IMR-90 (cell line): Measurements from ENCODE around the gene FKBP7. TPM values are rescaled to one million over a fixed set of nuclear protein-coding genes. Genes with fewer than 3 reads are reported as not detected.

Experiments used
- ATAC-seq: fragments of 200-7000 bp; cut with Tn5 transposase; 2 replicates; pipeline ENCODE4 v1.9.1; 2020; ENCODE audit warnings: low read depth, mild to moderate bottlenecking, moderate library complexity
- BruUV-seq: library from RNA; stranded (reverse); fragments of 400-500 nt; replicated peaks from 2 replicates; lab custom pipeline; 2021; lab: Mats Ljungman, UMichigan
- CTCF ChIA-PET: fragments of 300-600 bp; formaldehyde crosslinking; extraction: SDS; loops from one replicate; lab custom pipeline; 2021; ENCODE audit warnings: antibody characterized with exemption; lab: Yijun Ruan, JAX
- POLR2A ChIA-PET: fragments of 300-600 bp; sonication (Branson Sonifier 250); formaldehyde crosslinking; loops from one replicate; lab custom pipeline; 2022; ENCODE audit warnings: antibody characterized with exemption; ENCODE audit not compliant: unreplicated experiment; lab: Charles Lee
- DNase-seq: peaks from one replicate; pipeline ENCODE4 v3.0.0; 2013
- H2AFZ ChIP-seq: replicated peaks from 2 replicates; pipeline ENCODE3; 2013; ENCODE audit warnings: low read length, mild to moderate bottlenecking; ENCODE audit not compliant: poor library complexity
- H2AK5ac ChIP-seq: 2 replicates; pipeline ENCODE4 v1.6.1; 2013; ENCODE audit warnings: low read depth, low read length, inconsistent platforms
- H2AK9ac ChIP-seq: replicated peaks from 2 replicates; pipeline ENCODE3; 2013; ENCODE audit warnings: mild to moderate bottlenecking, low read depth, low read length, moderate library complexity; ENCODE audit not compliant: poor library complexity
- H2BK120ac ChIP-seq: 2 replicates; pipeline ENCODE4 v1.6.1; 2013; ENCODE audit warnings: low read depth, low read length, inconsistent platforms
- H2BK15ac ChIP-seq: 3 replicates; pipeline ENCODE4 v1.6.1; 2013; ENCODE audit warnings: low read depth, low read length, inconsistent platforms
- H2BK20ac ChIP-seq: 2 replicates; pipeline ENCODE4 v1.6.1; 2013; ENCODE audit warnings: low read depth, mild to moderate bottlenecking, inconsistent platforms, low read length, moderate library complexity
- H2BK5ac ChIP-seq: 2 replicates; pipeline ENCODE4 v1.6.1; 2013; ENCODE audit warnings: mild to moderate bottlenecking, low read depth, low read length, inconsistent platforms; ENCODE audit not compliant: poor library complexity, severe bottlenecking
- H3K14ac ChIP-seq: replicated peaks from 2 replicates; pipeline ENCODE4 v1.6.1; 2013; ENCODE audit warnings: low read depth, low read length, inconsistent platforms
- H3K18ac ChIP-seq: 2 replicates; pipeline ENCODE4 v1.6.1; 2013; ENCODE audit warnings: low read depth, low read length, control low read depth
- H3K23ac ChIP-seq: 2 replicates; pipeline ENCODE4 v1.6.1; 2013; ENCODE audit warnings: low read depth, low read length, inconsistent platforms
- H3K27ac ChIP-seq: 2 replicates; pipeline ENCODE4 v1.5.1; 2013; ENCODE audit warnings: mild to moderate bottlenecking, control low read depth, low read length; ENCODE audit not compliant: insufficient read depth
- H3K27me3 ChIP-seq: 2 replicates; pipeline ENCODE4 v1.6.1; 2013; ENCODE audit warnings: low read length; ENCODE audit not compliant: control insufficient read depth, insufficient read depth
- H3K36me3 ChIP-seq: 2 replicates; pipeline ENCODE4 v1.6.1; 2013; ENCODE audit warnings: low read length, mixed read lengths; ENCODE audit not compliant: control insufficient read depth, insufficient read depth
- H3K4ac ChIP-seq: 2 replicates; pipeline ENCODE4 v1.6.1; 2013; ENCODE audit warnings: low read depth, low read length, inconsistent platforms
- H3K4me1 ChIP-seq: 2 replicates; pipeline ENCODE4 v1.6.1; 2013; ENCODE audit warnings: low read length, mixed read lengths; ENCODE audit not compliant: control insufficient read depth, insufficient read depth
- H3K4me2 ChIP-seq: 2 replicates; pipeline ENCODE4 v1.6.1; 2013; ENCODE audit warnings: low read depth, mild to moderate bottlenecking, control low read depth, low read length, moderate library complexity
- H3K4me3 ChIP-seq: 2 replicates; pipeline ENCODE4 v1.5.1; 2013; ENCODE audit warnings: low read depth, mild to moderate bottlenecking, control low read depth, low read length, moderate library complexity; ENCODE audit not compliant: insufficient read depth
- H3K56ac ChIP-seq: 2 replicates; pipeline ENCODE4 v1.6.1; 2013; ENCODE audit warnings: low read length, inconsistent platforms; ENCODE audit not compliant: insufficient read depth; ENCODE audit errors: extremely low read depth
- H3K79me1 ChIP-seq, 2 experiments: 2 replicates each; pipeline ENCODE4 v1.6.1; 2013; ENCODE audit warnings: low read length in 2 of 2, inconsistent platforms in 1 of 2, low read depth in 1 of 2
- H3K9ac ChIP-seq: 2 replicates; pipeline ENCODE4 v1.6.1; 2013; ENCODE audit warnings: low read depth, low read length, control low read depth
- H3K9me1 ChIP-seq: 2 replicates; pipeline ENCODE4 v1.6.1; 2013; ENCODE audit warnings: low read length, inconsistent platforms; ENCODE audit not compliant: insufficient read depth
- H3K9me3 ChIP-seq: 2 replicates; pipeline ENCODE4 v1.6.1; 2013; ENCODE audit warnings: low read length; ENCODE audit not compliant: control insufficient read depth, insufficient read depth
- H4K20me1 ChIP-seq: 2 replicates; pipeline ENCODE4 v1.6.1; 2013; ENCODE audit warnings: low read length, inconsistent platforms; ENCODE audit not compliant: insufficient read depth
- H4K5ac ChIP-seq: 2 replicates; pipeline ENCODE4 v1.6.1; 2013; ENCODE audit warnings: mild to moderate bottlenecking, low read depth, low read length, control low read depth
- H4K8ac ChIP-seq, 2 experiments: 2 replicates each; pipeline ENCODE4 v1.6.1; 2013; ENCODE audit warnings: low read depth in 2 of 2, low read length in 2 of 2, control low read depth in 1 of 2, inconsistent platforms in 1 of 2
- H4K91ac ChIP-seq: 2 replicates; pipeline ENCODE4 v1.6.1; 2013; ENCODE audit warnings: low read depth, low read length, inconsistent platforms; ENCODE audit not compliant: insufficient read depth
- CHD1 ChIP-seq: IDR thresholded peaks from 2 replicates; pipeline ENCODE4 v1.6.1; 2012; ENCODE audit warnings: low read depth, low read length, improper control_type of control experiment
- NFE2L2 ChIP-seq: fragments of 150-350 bp; IDR thresholded peaks from 2 replicates; pipeline ENCODE4 v1.6.1; 2016; ENCODE audit warnings: low read depth, mild to moderate bottlenecking, low read length
- RAD21 ChIP-seq: IDR thresholded peaks from 2 replicates; pipeline ENCODE4 v1.6.1; 2012; ENCODE audit warnings: low read length, improper control_type of control experiment
- RCOR1 ChIP-seq: IDR thresholded peaks from 2 replicates; pipeline ENCODE4 v1.6.1; 2012; ENCODE audit warnings: mild to moderate bottlenecking, low read length, improper control_type of control experiment; ENCODE audit not compliant: insufficient replicate concordance
- USF2 ChIP-seq: fragments of 150-350 bp; IDR thresholded peaks from 2 replicates; pipeline ENCODE4 v1.6.1; 2017; ENCODE audit warnings: mild to moderate bottlenecking, antibody characterized with exemption, low read length, low read depth
- WGBS, 2 experiments: methylation state at CpG; one replicate each; pipeline versions ENCODE4 v1.1.5 to v1.1.7; 2013; ENCODE audit warnings: missing lambda C conversion rate in 2 of 2; ENCODE audit not compliant: insufficient read length in 1 of 2; ENCODE audit errors: extremely low coverage in 2 of 2; 5-methylcytosine and 5-hydroxymethylcytosine counted together
- dilution Hi-C: fragments of 300-500 bp; cut with HindIII; formaldehyde crosslinking; loops from one replicate; pipeline ENCODE4 v1.14.3; 2018; ENCODE audit warnings: low sequenced_read_pairs; ENCODE audit not compliant: unreplicated experiment
- in situ Hi-C: fragments of 300-500 bp; cut with MboI; formaldehyde crosslinking; loops from 3 replicates; pipeline ENCODE4 v1.14.3; 2019; ENCODE audit warnings: low sequenced_read_pairs, inconsistent platforms, mixed read lengths
- intact Hi-C: fragments of 100-400 bp; cut with micrococcal nuclease; formaldehyde crosslinking; loops from 2 replicates; pipeline ENCODE4 v1.10.0; 2022
- polyA plus RNA-seq, 3 experiments: library from polyadenylated mRNA; depleted of rRNA; stranded (reverse); fragments of >200 nt; gene quantifications; 2 replicates each; pipeline ENCODE4 v1.2.3, GENCODE V29; 2012; ENCODE audit warnings: low replicate concordance in 1 of 3
- total RNA-seq: library from RNA; depleted of rRNA; stranded (reverse); fragments of >200 nt; gene quantifications from 2 replicates; pipeline ENCODE4 v1.2.3, GENCODE V29; 2012

FKBP7 gene
- total and polyA plus RNA-seq, 2 of the 4 experiments (the other 2 are of a cell fraction), result 32.6 to 51.0 TPM

GRCh38 chr2:178417916-178418315 lies 60.5 kb downstream of the FKBP7 start:
- 0 out of 2 replicates have a peak, but pooled peaks cover 2% of the 10 kb centered on the region for H3K4me1 ChIP-seq
- TF ChIP-seq CHD1 (no peak), USF2 (no peak), RCOR1 (no peak), NFE2L2 (no peak), RAD21 (no peak)
- ChIA-PET CTCF (interaction anchor here (1.1 to 2.7 kb wide), 7 partner anchors 11 to 306 kb away, joined by 3 to 18 read pairs (median 11); partner anchors contain the start of gene RBM45), POLR2A (no interaction called here)
- H4K20me1 ChIP-seq, result no peaks in the 10 kb centered on the region
- H3K27me3 ChIP-seq, result no peaks in the 10 kb centered on the region
- no peak overlapping the region for H3K23ac ChIP-seq
- dilution Hi-C loops (no loop called here), in situ Hi-C loops (loop anchor here (5.0 kb wide), 1 partner anchor 286 kb away; no protein-coding TSS in a partner anchor), intact Hi-C loops (loop anchor here (2.0 kb wide), 1 partner anchor 437 kb away; no protein-coding TSS in a partner anchor)
- H3K56ac ChIP-seq, result no peak overlapping the region
- H3K4me3 ChIP-seq, result no peak overlapping the region
- H3K4ac ChIP-seq, result no peak overlapping the region
- no peaks in the 10 kb centered on the region for H3K36me3 ChIP-seq
- H4K91ac ChIP-seq, result no peak overlapping the region
- H3K9me1 ChIP-seq, result peaks cover 3% of the 10 kb centered on the region; the same call in 1 of the 2 replicates
- no peak overlapping the region for H2AFZ ChIP-seq
- H3K9me3 ChIP-seq, result no peaks in the 10 kb centered on the region
- no peak overlapping the region for H4K5ac ChIP-seq
- H4K8ac ChIP-seq, result no peak overlapping the region
- peaks cover 19 to 40% of the 10 kb centered on the region in 2 experiments; a peak in 3 of 4 replicates for H3K79me1 ChIP-seq
- WGBS, 2 experiments, result no CpG with 5 or more reads among the region's 3 CpGs
- ATAC-seq (no peak), DNase-seq (no peak)
- no peak overlapping the region for H2BK20ac ChIP-seq
- H3K18ac ChIP-seq, result no peak overlapping the region
- no peak overlapping the region for H3K27ac ChIP-seq
- no peak overlapping the region for H2AK5ac ChIP-seq
- no peak overlapping the region for H2BK120ac ChIP-seq
- no TSS peak for BruUV-seq
- no peak overlapping the region for H2BK15ac ChIP-seq
- H2AK9ac ChIP-seq, result no peak overlapping the region
- no peak overlapping the region for H2BK5ac ChIP-seq
- no peak overlapping the region for H3K9ac ChIP-seq
- no peak overlapping the region for H3K4me2 ChIP-seq
- no peak overlapping the region for H3K14ac ChIP-seq
